Small intestine (tissue), 7 donors: Measurements from ENCODE around the gene KLRC4. TPM values are rescaled to one million over a fixed set of nuclear protein-coding genes. Genes with fewer than 3 reads are reported as not detected.
"Not testable (repeated sequence)": the region's sequence is repeated elsewhere in the genome, so short reads cannot be mapped to it uniquely, and the experiment has no call there.

Source experiments
- DNase-seq, 2 donors: peaks; one replicate each; pipeline versions ENCODE4 v3.0.0 to v3.0.0-alpha.2; 2013
- FAIRE-seq: peaks from 2 replicates; lab custom pipeline; 2012; peaks lifted over from hg19 to GRCh38; lab: Jason Lieb, UNC
- H3K27ac ChIP-seq, 3 donors: one replicate each; pipeline ENCODE4 v1.5.1; 2013; ENCODE audit warnings: low read length in 2 of 3, mild to moderate bottlenecking in 2 of 3, control low read depth in 1 of 3, inconsistent platforms in 1 of 3, low read depth in 1 of 3, moderate library complexity in 1 of 3
- H3K27me3 ChIP-seq, 3 donors: one replicate each; pipeline ENCODE4 v1.6.1; 2013; ENCODE audit warnings: low read length in 3 of 3, inconsistent platforms in 1 of 3; ENCODE audit not compliant: control insufficient read depth in 3 of 3, insufficient read depth in 3 of 3
- H3K36me3 ChIP-seq, 3 donors: one replicate each; pipeline ENCODE4 v1.6.1; 2013; ENCODE audit warnings: low read length in 3 of 3, inconsistent platforms in 1 of 3, low read depth in 1 of 3, mild to moderate bottlenecking in 1 of 3, moderate library complexity in 1 of 3; ENCODE audit not compliant: control insufficient read depth in 3 of 3, insufficient read depth in 2 of 3
- H3K4me1 ChIP-seq, 3 donors: one replicate each; pipeline ENCODE4 v1.6.1; 2013; ENCODE audit warnings: low read length in 2 of 3, inconsistent platforms in 1 of 3, low read depth in 1 of 3, mild to moderate bottlenecking in 1 of 3, moderate library complexity in 1 of 3; ENCODE audit not compliant: control insufficient read depth in 3 of 3, insufficient read depth in 2 of 3
- H3K4me3 ChIP-seq, 3 donors: one replicate each; pipeline ENCODE4 v1.5.1; 2013; ENCODE audit warnings: low read length in 3 of 3, control low read depth in 1 of 3, inconsistent platforms in 1 of 3, low read depth in 1 of 3, mild to moderate bottlenecking in 1 of 3, moderate library complexity in 1 of 3
- H3K9me3 ChIP-seq, 2 donors: one replicate each; pipeline ENCODE4 v1.6.1; 2013; ENCODE audit warnings: low read depth in 1 of 2, low read length in 1 of 2; ENCODE audit not compliant: control insufficient read depth in 2 of 2, insufficient read depth in 1 of 2
- WGBS, 3 donors: extraction: QIAGEN DNeasy Blood & Tissue Kit; methylation state at CpG; one replicate each; pipeline ENCODE4 v1.1.7; 2013; 5-methylcytosine and 5-hydroxymethylcytosine counted together
- polyA plus RNA-seq, 4 donors: library from polyadenylated mRNA; stranded (reverse) in 3 of 4; unstranded in 1 of 4; fragments of 200-250 nt in 3 of 4; fragments of 120-200 nt in 1 of 4; gene quantifications; one replicate each; pipeline versions ENCODE4 v1.2.1 to v1.2.3, GENCODE V29; 2013
- donor health status: healthy with polysubstance abuse.
- donor health status: control.
- donor health status: control.
- donor health status: Bipolar disorder and iron deficiency.
- donor health status: healthy.

Gene KLRC4
- polyA plus RNA-seq, 4 donors = 0.06 to 0.66 TPM; not detected in 2

- DNase-seq (no peak), FAIRE-seq (no peak)
- peaks cover 0 to 19% (median 2%) of the 10 kb centered on the region in 3 donors for H3K4me1 ChIP-seq
- peak overlapping the region in 1 of 3 donors; percentile 8 for H3K27ac ChIP-seq
- H3K36me3 ChIP-seq = peaks cover 0 to 10% (median 1%) of the 10 kb centered on the region in 3 donors
- H3K27me3 ChIP-seq = no peaks in the 10 kb centered on the region
- WGBS, 3 donors = 82 to 92% (median 91%) methylated on average over 8 of the region's 8 CpGs
- H3K4me3 ChIP-seq = no peak overlapping the region
- H3K9me3 ChIP-seq = no peaks in the 10 kb centered on the region
These were observed 39.8 kb downstream of the KLRC4 start for GRCh38 chr12:10369557-10370415.

GRCh38 chr12:10368206-10369171 is 41.1 kb downstream of the KLRC4 start:
- Histone ChIP-seq H3K36me3 (peaks cover 0 to 2% (median 1%) of the 10 kb centered on the region in 3 donors), H3K4me3 (no peak overlapping the region), H3K9me3 (no peaks in the 10 kb centered on the region), H3K27ac (no peak overlapping the region), H3K4me1 (peaks cover 0 to 24% (median 2%) of the 10 kb centered on the region in 3 donors), H3K27me3 (no peaks in the 10 kb centered on the region)
- 81 to 90% (median 85%) methylated on average over 10 of the region's 10 CpGs for WGBS, 3 donors
- DNase-seq (no peak), FAIRE-seq (no peak)

GRCh38 chr12:10367714-10368113 is 41.8 kb downstream of the KLRC4 start:
- WGBS, 3 donors = 73 to 91% (median 82%) methylated on average over 3 to 4 of the region's 4 CpGs
- H3K27ac ChIP-seq, H3K4me3 ChIP-seq, H3K27me3 ChIP-seq, DNase-seq, FAIRE-seq, H3K9me3 ChIP-seq, H3K36me3 ChIP-seq: not testable (repeated sequence)
- H3K4me1 ChIP-seq = peaks cover 0 to 32% (median 2%) of the 10 kb centered on the region in 3 donors

GRCh38 chr12:10366875-10367274 is 42.7 kb downstream of the KLRC4 start:
- DNase-seq = peak in 1 of 2 donors; percentile 16
- no peaks in the 10 kb centered on the region for H3K27me3 ChIP-seq
- H3K27ac ChIP-seq = peak overlapping the region in 2 of 3 donors; percentile 41 to 69
- H3K4me1 ChIP-seq = peaks cover 0 to 36% (median 2%) of the 10 kb centered on the region in 3 donors
- H3K9me3 ChIP-seq = no peaks in the 10 kb centered on the region
- no peak for FAIRE-seq
- H3K4me3 ChIP-seq = no peak overlapping the region
- peaks cover 0 to 2% (median 1%) of the 10 kb centered on the region in 3 donors for H3K36me3 ChIP-seq

GRCh38 chr12:10365696-10366405 is 43.7 kb downstream of the KLRC4 start:
- Histone ChIP-seq H3K36me3 (peaks cover 0 to 2% (median 1%) of the 10 kb centered on the region in 3 donors), H3K4me1 (peaks cover 0 to 36% (median 2%) of the 10 kb centered on the region in 3 donors), H3K4me3 (peak overlapping the region in 2 of 3 donors; percentile 53 to 81), H3K9me3 (no peaks in the 10 kb centered on the region), H3K27me3 (no peaks in the 10 kb centered on the region), H3K27ac (peak overlapping the region; percentile 69 to 97 (median 95))
- FAIRE-seq (no peak), DNase-seq (peak; percentile 24 to 63)
- WGBS, 3 donors = 20 to 32% (median 24%) methylated on average over 6 of the region's 6 CpGs

GRCh38 chr12:10364815-10365622 is 44.5 kb downstream of the KLRC4 start:
- 1 to 2% (median 1%) methylated on average over 15 of the region's 15 CpGs for WGBS, 3 donors
- peaks cover 0 to 36% (median 2%) of the 10 kb centered on the region in 3 donors for H3K4me1 ChIP-seq
- DNase-seq (peak; percentile 93 to 94), FAIRE-seq (no peak)
- H3K27me3 ChIP-seq = no peaks in the 10 kb centered on the region
- peaks cover 0 to 2% (median 1%) of the 10 kb centered on the region in 3 donors for H3K36me3 ChIP-seq
- H3K9me3 ChIP-seq = no peaks in the 10 kb centered on the region
- H3K27ac ChIP-seq = peak overlapping the region; percentile 69 to 97 (median 95)
- peak overlapping the region; percentile 53 to 81 (median 53) for H3K4me3 ChIP-seq
